ENCODE results near the gene LILRB3. TPM values are rescaled to one million over a fixed set of nuclear protein-coding genes. Genes with fewer than 3 reads are reported as not detected.

The LILRB3 gene
- total and polyA plus RNA-seq, 2 experiments from 2014 or later = not detected

DNA sequence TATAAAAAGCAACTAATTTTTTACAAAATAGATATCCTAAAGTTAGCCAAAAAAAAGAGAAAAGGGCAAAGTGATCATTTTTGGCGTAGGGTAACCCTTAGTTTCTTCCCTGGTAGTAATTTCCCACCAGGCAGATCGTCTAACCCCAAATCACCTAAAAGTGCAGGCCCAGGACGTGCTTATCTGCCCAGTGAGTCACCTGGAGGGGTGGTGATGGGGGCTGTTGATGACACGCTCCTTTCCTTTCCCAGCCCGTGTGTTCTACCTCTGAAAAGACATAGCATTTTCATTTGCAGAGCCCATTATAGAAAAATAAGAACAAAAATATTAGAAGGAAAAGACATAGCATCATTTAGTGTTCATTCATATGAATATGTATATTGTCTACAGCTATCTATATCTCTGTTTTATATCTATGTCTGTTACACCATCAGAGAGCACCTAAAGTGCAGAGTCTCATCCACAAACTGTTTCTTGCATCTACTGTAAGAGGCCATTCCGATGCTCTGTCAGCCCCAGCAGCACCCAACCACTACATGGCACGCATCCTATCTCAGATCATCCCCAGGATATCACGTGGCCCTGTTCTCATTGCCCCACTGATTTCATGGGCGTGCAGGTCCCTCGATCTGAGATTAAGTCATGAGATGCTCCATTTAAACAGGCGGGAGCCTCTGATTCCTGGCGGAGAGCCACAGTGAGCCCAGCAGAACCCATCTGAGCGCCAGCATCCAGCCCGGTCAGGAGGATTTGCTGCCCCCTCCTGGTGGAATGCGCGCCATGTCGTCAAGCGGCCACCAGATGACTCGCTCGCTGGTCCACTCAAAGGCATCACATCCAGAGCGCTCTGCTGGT, 8.5 kb upstream of the LILRB3 start:
- Mint-ChIP-seq H3K9me3 (peaks cover 14% of the 10 kb centered on the region; the same call in 2 of the 3 replicates), H3K4me3 (no peak overlapping the region), H3K27me3 (ENCODE audit: insufficient read depth, low read depth, poor library complexity) (peaks cover 17% of the 10 kb centered on the region), H3K36me3 (ENCODE audit: low read depth) (no peaks in the 10 kb centered on the region), H3K27ac (no peak overlapping the region), H3K4me1 (no peaks in the 10 kb centered on the region; the same call in 2 of the 3 replicates)
- H4K20me1 ChIP-seq (replicated peaks; ENCODE audit: insufficient read depth) = no peaks in the 10 kb centered on the region
- H3K79me2 ChIP-seq (replicated peaks; ENCODE audit: insufficient read depth) = no peaks in the 10 kb centered on the region
- no peaks in the 10 kb centered on the region for H3F3A ChIP-seq (replicated peaks; ENCODE audit: low read depth)
- TF ChIP-seq, protein P1, sequence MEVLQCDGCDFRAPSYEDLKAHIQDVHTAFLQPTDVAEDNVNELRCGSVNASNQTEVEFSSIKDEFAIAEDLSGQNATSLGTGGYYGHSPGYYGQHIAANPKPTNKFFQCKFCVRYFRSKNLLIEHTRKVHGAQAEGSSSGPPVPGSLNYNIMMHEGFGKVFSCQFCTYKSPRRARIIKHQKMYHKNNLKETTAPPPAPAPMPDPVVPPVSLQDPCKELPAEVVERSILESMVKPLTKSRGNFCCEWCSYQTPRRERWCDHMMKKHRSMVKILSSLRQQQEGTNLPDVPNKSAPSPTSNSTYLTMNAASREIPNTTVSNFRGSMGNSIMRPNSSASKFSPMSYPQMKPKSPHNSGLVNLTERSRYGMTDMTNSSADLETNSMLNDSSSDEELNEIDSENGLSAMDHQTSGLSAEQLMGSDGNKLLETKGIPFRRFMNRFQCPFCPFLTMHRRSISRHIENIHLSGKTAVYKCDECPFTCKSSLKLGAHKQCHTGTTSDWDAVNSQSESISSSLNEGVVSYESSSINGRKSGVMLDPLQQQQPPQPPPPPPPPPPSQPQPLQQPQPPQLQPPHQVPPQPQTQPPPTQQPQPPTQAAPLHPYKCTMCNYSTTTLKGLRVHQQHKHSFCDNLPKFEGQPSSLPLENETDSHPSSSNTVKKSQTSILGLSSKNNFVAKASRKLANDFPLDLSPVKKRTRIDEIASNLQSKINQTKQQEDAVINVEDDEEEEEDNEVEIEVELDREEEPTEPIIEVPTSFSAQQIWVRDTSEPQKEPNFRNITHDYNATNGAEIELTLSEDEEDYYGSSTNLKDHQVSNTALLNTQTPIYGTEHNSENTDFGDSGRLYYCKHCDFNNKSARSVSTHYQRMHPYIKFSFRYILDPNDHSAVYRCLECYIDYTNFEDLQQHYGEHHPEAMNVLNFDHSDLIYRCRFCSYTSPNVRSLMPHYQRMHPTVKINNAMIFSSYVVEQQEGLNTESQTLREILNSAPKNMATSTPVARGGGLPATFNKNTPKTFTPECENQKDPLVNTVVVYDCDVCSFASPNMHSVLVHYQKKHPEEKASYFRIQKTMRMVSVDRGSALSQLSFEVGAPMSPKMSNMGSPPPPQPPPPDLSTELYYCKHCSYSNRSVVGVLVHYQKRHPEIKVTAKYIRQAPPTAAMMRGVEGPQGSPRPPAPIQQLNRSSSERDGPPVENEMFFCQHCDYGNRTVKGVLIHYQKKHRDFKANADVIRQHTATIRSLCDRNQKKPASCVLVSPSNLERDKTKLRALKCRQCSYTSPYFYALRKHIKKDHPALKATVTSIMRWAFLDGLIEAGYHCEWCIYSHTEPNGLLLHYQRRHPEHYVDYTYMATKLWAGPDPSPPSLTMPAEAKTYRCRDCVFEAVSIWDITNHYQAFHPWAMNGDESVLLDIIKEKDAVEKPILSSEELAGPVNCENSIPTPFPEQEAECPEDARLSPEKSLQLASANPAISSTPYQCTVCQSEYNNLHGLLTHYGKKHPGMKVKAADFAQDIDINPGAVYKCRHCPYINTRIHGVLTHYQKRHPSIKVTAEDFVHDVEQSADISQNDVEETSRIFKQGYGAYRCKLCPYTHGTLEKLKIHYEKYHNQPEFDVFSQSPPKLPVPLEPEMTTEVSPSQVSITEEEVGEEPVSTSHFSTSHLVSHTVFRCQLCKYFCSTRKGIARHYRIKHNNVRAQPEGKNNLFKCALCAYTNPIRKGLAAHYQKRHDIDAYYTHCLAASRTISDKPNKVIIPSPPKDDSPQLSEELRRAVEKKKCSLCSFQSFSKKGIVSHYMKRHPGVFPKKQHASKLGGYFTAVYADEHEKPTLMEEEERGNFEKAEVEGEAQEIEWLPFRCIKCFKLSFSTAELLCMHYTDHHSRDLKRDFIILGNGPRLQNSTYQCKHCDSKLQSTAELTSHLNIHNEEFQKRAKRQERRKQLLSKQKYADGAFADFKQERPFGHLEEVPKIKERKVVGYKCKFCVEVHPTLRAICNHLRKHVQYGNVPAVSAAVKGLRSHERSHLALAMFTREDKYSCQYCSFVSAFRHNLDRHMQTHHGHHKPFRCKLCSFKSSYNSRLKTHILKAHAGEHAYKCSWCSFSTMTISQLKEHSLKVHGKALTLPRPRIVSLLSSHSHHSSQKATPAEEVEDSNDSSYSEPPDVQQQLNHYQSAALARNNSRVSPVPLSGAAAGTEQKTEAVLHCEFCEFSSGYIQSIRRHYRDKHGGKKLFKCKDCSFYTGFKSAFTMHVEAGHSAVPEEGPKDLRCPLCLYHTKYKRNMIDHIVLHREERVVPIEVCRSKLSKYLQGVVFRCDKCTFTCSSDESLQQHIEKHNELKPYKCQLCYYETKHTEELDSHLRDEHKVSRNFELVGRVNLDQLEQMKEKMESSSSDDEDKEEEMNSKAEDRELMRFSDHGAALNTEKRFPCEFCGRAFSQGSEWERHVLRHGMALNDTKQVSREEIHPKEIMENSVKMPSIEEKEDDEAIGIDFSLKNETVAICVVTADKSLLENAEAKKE (CRISPR knock-in tag; IDR thresholded peaks at IDR 0.05) = no peak
- peak; percentile 64 for TF ChIP-seq CREB1 (CRISPR knock-in tag; IDR thresholded peaks at IDR 0.05; ENCODE audit: low read depth)
- TF ChIP-seq EZH2 (IDR thresholded peaks at IDR 0.05; ENCODE audit: low read depth, unreplicated experiment) = no peak
- TF ChIP-seq, protein P2, sequence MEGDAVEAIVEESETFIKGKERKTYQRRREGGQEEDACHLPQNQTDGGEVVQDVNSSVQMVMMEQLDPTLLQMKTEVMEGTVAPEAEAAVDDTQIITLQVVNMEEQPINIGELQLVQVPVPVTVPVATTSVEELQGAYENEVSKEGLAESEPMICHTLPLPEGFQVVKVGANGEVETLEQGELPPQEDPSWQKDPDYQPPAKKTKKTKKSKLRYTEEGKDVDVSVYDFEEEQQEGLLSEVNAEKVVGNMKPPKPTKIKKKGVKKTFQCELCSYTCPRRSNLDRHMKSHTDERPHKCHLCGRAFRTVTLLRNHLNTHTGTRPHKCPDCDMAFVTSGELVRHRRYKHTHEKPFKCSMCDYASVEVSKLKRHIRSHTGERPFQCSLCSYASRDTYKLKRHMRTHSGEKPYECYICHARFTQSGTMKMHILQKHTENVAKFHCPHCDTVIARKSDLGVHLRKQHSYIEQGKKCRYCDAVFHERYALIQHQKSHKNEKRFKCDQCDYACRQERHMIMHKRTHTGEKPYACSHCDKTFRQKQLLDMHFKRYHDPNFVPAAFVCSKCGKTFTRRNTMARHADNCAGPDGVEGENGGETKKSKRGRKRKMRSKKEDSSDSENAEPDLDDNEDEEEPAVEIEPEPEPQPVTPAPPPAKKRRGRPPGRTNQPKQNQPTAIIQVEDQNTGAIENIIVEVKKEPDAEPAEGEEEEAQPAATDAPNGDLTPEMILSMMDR (conservative IDR thresholded peaks at IDR 0.05; ENCODE audit: low read depth in 2 of 2) = peak; percentile 98 to 99
- no peak for TF ChIP-seq POLR2AphosphoS5 (IDR thresholded peaks at IDR 0.05; ENCODE audit: low read depth)
- TF ChIP-seq, protein P3, sequence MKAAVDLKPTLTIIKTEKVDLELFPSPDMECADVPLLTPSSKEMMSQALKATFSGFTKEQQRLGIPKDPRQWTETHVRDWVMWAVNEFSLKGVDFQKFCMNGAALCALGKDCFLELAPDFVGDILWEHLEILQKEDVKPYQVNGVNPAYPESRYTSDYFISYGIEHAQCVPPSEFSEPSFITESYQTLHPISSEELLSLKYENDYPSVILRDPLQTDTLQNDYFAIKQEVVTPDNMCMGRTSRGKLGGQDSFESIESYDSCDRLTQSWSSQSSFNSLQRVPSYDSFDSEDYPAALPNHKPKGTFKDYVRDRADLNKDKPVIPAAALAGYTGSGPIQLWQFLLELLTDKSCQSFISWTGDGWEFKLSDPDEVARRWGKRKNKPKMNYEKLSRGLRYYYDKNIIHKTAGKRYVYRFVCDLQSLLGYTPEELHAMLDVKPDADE (IDR thresholded peaks at IDR 0.05) = no peak
- no peak overlapping the region for H3K4me2 ChIP-seq
- DNase-seq (ENCODE audit: low spot score) (peak; percentile 97), ATAC-seq (peak; percentile 100)
- H2AFZ ChIP-seq = 0 out of 2 replicates have a peak overlapping the region, but pooled peaks have one; percentile 1
- H3K27me3 ChIP-seq (ENCODE audit: insufficient read depth) = peaks cover 20% of the 10 kb centered on the region
- H3K36me3 ChIP-seq (ENCODE audit: insufficient read depth) = no peaks in the 10 kb centered on the region
- H3K9me2 ChIP-seq (ENCODE audit: insufficient read depth) = peaks cover 3% of the 10 kb centered on the region
- no peak overlapping the region for H3K27ac ChIP-seq (ENCODE audit: low read depth)
- H3K4me3 ChIP-seq = no peak overlapping the region
- no peaks in the 10 kb centered on the region for H3K4me1 ChIP-seq (ENCODE audit: insufficient read depth)

Measured in GM23338 (cell line).